AG04450 (cell line): ENCODE data around the gene VPS54. TPM values are rescaled to one million over a fixed set of nuclear protein-coding genes. Genes with fewer than 3 reads are reported as not detected.

Experiments
- CTCF ChIA-PET: fragments of 300-600, 350-600 bp; formaldehyde crosslinking; extraction: SDS; loops from one replicate; lab custom pipeline; 2022; ENCODE audit warnings: antibody characterized with exemption, inconsistent platforms; lab: Charles Lee
- POLR2A ChIA-PET: fragments of 350-600 bp; formaldehyde crosslinking; extraction: SDS; loops from one replicate; lab custom pipeline; 2021; ENCODE audit warnings: antibody characterized with exemption, inconsistent platforms; lab: Yijun Ruan, JAX
- DNase-seq: peaks from one replicate; pipeline ENCODE4 v3.0.0-alpha.2; 2011; ENCODE audit warnings: low read depth, low spot score
- H3K27ac ChIP-seq: one replicate; pipeline ENCODE4 v1.5.1; 2012; ENCODE audit warnings: low read depth, low read length, control low read depth
- H3K27me3 ChIP-seq: one replicate; pipeline ENCODE4 v1.6.0; 2012; ENCODE audit warnings: low read length; ENCODE audit not compliant: control insufficient read depth, insufficient read depth
- H3K4me3 ChIP-seq: 2 replicates; pipeline ENCODE4 v1.5.1; 2011; ENCODE audit warnings: mild to moderate bottlenecking, low read depth, low read length, control low read depth
- H3K9me3 ChIP-seq: 2 replicates; pipeline ENCODE4 v1.5.1; 2012; ENCODE audit warnings: low read length; ENCODE audit not compliant: control insufficient read depth, insufficient read depth
- polyA plus RNA-seq: library from polyadenylated mRNA; depleted of rRNA; stranded (reverse); fragments of >200 nt; gene quantifications from 2 replicates; pipeline ENCODE4 v1.2.3, GENCODE V29; 2011
- TF ChIP-seq, protein P1 (sequence below): IDR thresholded peaks from 2 replicates; pipeline ENCODE4 v1.5.1; 2011; ENCODE audit warnings: low read depth, low read length, control low read depth, inconsistent platforms

VPS54 gene
- polyA plus RNA-seq, 1 experiment = 21.9 TPM

DNA sequence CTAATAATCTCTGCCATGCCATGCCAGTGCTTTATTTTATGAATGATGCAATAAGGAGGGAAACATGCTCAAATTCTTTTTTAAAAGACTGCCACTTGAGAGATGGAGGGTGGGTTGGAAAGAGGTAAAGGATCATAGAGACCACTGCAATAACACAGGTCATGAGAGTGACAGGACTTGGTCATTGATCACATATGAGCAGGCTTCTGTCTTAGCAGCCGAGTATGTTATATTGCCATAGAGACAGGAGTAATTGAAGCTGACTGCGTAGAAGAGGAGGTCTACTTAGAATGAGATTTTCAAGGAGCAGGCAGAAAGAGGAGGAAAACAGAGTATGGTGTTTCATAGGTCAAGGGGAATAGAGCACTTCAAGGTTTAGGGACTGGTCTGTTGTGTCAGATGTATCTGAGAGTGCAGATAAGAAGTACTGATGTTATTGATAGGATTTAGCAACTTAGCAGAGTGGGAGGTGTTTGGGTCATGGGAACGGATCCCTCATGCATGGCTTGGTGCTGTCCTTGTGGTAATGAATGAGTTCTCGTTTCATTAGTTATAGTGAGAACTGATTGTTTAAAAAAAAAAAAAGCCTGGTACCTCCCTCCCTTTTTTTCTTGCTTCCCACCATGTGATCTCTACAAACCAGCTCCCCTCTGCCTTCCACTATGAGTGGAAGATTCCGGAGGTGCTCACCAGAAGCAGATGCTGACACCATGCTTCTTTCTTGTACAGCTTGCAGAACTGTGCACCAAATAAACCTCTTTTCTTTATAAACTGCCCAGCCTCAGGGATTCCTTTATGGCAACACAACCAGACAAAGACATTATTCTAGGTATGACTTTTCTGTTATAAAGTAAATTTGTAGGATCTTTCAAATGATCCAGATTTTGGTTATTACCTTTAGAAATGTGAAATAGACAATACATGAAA is 144.8 kb downstream of the VPS54 start:
- CTCF ChIA-PET = interaction anchor here (1.1 to 2.9 kb wide), 2 partner anchors 13 kb away, joined by 3 to 10 read pairs; no protein-coding TSS in a partner anchor
- no peak overlapping the region for H3K27ac ChIP-seq

DNA sequence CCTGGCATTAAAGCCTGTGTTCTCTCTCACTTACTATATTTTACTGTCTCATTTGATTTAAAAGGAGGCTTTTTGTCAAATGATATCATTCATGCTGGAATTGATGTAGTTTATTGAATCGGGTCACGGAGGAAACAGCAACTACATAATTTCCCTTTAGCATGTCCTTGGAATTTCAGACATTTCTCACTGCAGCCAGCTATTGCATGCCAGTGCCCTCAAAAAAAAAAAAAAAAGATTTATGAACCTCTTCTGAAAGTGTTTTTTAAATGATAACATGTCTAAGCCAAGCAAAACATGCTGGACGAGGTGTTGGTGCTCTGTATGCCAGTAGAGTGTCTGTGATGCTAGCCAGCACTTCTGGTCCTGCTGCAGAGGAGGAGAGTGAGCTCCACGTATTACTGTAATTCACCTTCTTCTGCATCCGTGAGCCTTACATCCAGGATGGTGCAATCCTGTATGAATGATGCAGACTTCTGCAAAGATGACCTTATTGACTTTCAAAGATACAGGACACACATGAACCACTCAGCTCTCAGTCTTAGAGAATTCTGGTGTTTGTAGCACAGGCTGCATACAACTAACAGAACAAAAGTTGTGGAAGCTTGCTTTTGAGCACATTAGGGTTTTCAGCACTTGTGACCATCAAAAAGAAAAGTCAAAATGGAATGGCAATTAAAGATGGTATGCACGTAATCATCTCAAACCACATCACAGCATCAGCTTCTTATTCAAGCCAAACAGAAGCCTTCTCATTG is 146.5 kb downstream of the VPS54 start:
- H3K27me3 ChIP-seq = no peaks in the 10 kb centered on the region
- no peaks in the 10 kb centered on the region; the same call in 1 of the 2 replicates for H3K9me3 ChIP-seq
- no peak overlapping the region for H3K4me3 ChIP-seq
- no peak for DNase-seq
- POLR2A ChIA-PET = interaction anchor here (1.4 kb wide), 1 partner anchor 30 kb away, joined by 3 read pairs; no protein-coding TSS in a partner anchor
- no peak overlapping the region for H3K27ac ChIP-seq
- CTCF ChIA-PET = interaction anchor here (2.9 kb wide), 1 partner anchor 12 kb away, joined by 10 read pairs; no protein-coding TSS in a partner anchor
- TF ChIP-seq, protein P1, sequence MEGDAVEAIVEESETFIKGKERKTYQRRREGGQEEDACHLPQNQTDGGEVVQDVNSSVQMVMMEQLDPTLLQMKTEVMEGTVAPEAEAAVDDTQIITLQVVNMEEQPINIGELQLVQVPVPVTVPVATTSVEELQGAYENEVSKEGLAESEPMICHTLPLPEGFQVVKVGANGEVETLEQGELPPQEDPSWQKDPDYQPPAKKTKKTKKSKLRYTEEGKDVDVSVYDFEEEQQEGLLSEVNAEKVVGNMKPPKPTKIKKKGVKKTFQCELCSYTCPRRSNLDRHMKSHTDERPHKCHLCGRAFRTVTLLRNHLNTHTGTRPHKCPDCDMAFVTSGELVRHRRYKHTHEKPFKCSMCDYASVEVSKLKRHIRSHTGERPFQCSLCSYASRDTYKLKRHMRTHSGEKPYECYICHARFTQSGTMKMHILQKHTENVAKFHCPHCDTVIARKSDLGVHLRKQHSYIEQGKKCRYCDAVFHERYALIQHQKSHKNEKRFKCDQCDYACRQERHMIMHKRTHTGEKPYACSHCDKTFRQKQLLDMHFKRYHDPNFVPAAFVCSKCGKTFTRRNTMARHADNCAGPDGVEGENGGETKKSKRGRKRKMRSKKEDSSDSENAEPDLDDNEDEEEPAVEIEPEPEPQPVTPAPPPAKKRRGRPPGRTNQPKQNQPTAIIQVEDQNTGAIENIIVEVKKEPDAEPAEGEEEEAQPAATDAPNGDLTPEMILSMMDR = no peak

More for the DNA sequence above, 144.8 kb downstream of the VPS54 start:
- Histone ChIP-seq H3K9me3 (no peaks in the 10 kb centered on the region; the same call in 1 of the 2 replicates), H3K27me3 (no peaks in the 10 kb centered on the region), H3K4me3 (no peak overlapping the region)
- TF ChIP-seq, protein P1 = no peak
- DNase-seq = no peak
- POLR2A ChIA-PET = no interaction called here

DNA sequence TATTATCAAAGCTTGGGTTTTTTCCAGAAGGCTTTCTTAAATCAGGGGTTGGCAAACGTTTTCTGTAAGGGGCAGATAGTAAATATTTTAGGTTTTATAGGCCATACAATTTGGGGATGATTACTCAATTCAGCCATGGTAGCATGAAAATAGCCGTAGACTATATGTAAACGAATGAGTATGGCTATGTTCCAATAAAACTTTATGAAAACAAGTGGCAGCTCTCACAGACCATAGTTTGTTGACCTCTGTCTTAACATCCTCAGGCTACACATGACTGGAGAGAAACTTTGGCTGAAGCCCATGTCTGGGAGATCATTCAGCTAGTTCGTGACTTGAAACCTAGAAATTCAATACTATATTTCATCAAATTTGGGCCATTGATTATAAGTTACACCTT is 147.4 kb downstream of the VPS54 start:
- DNase-seq = no peak
- no peak overlapping the region for H3K4me3 ChIP-seq
- ChIA-PET CTCF (interaction anchor here (0.7 to 2.9 kb wide), 3 partner anchors 11 to 1304 kb away, joined by 3 to 10 read pairs (median 9); no protein-coding TSS in a partner anchor), POLR2A (interaction anchor here (1.4 kb wide), 1 partner anchor 29 kb away, joined by 3 read pairs; no protein-coding TSS in a partner anchor)
- no peaks in the 10 kb centered on the region for H3K27me3 ChIP-seq
- TF ChIP-seq, protein P1 = no peak
- no peaks in the 10 kb centered on the region; the same call in 1 of the 2 replicates for H3K9me3 ChIP-seq
- H3K27ac ChIP-seq = no peak overlapping the region

DNA sequence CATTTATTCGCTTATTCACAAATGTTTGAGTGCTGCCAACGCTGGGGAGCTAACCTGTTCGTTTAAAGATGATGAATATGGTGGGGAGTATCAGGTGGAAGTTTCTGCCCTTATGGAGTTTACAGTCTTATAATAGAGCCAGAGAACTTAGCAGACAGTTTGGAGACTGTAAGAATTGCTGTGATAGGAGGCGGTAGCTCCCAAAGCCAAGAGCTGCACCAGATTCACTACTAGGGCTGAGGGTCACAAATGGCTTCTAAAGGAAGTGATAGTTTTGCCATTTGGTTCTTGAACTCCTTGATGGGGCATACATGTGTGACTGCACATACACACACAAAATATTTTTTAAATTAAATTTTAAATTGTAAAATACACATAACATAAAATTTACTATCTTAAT is 148.5 kb downstream of the VPS54 start:
- TF ChIP-seq, protein P1 = no peak
- no peak overlapping the region for H3K4me3 ChIP-seq
- ChIA-PET POLR2A (interaction anchor here (1.1 kb wide), 1 partner anchor 29 kb away, joined by 3 read pairs; the partner anchor contains the start of gene UGP2), CTCF (interaction anchor here (0.6 to 1.4 kb wide), 4 partner anchors 12 to 178 kb away, joined by 3 to 9 read pairs (median 4); no protein-coding TSS in a partner anchor)
- H3K27me3 ChIP-seq = no peaks in the 10 kb centered on the region
- no peak overlapping the region for H3K27ac ChIP-seq
- no peaks in the 10 kb centered on the region; the same call in 1 of the 2 replicates for H3K9me3 ChIP-seq
- DNase-seq = no peak
